NCI-H460 (cell line): ENCODE results near the gene NUDT21. TPM values are rescaled to one million over a fixed set of nuclear protein-coding genes. Genes with fewer than 3 reads are reported as not detected.
"Not testable (repeated sequence)": the region's sequence is repeated elsewhere in the genome, so short reads cannot be mapped to it uniquely, and the experiment has no call there.

ENCODE experiments used
- DNase-seq: peaks from one replicate; pipeline ENCODE4 v3.0.0-alpha.2; 2016; ENCODE audit warnings: low read depth; ENCODE audit errors: extremely low read depth
- total RNA-seq: library from RNA; depleted of rRNA; stranded (reverse); fragments of >200 nt; shearing (Covaris generic); gene quantifications from 2 replicates; pipeline ENCODE4 v1.2.3, GENCODE V29; 2014; rRNA removed

NUDT21 gene
- total RNA-seq, 1 experiment from 2014 or later = 140 TPM

DNA sequence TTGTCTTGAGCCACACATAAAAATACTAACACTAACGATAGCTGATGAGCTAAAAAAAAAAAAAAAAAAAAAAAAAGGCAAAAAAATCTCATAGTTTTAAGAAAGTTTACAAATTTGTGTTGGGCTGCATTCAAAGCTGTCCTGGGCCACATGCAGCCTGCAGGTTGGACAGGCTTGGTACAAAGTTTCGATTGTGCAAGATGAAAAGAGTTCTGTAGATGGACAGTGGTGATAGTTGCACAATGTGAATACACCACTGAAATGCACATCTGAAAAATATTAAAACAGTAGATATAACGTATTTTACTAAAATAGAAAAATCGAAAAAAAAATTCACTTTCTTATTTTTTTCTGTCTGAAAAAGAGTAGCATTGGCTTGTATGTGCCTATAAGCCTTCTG lies 68.7 kb downstream of the NUDT21 start:
- no peak for DNase-seq

DNA sequence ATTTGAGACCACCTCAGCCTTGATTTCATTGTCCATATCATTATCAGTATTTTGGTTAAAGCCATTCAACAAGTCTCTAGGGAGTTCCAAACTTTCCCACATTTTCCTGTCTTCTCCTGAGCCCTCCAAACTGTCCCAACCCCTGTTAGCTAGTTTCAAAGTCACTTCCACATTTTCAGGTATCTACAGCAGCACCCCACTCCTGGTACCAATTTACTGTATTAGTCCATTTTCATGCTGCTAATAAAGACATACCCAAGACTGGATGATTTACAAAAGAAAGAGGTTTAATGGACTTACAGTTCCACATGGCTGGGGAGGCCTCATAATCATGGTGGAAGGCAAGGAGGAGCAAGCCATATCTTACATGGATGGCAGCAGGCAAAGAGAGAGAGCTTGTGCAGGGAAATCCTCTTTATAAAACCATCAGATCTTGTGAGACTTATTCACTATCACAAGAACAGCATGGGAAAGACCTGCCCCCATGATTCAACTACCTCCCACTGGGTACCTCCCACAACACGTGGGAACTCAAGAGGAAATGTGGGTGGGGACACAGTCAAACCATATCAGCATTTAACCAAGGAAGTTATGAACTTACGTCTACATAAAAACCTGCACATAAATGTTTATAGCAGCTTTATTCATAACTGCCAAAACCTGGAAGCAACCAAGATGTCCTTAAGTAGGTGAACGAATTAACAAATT lies 70.2 kb downstream of the NUDT21 start:
- DNase-seq = not testable (repeated sequence)

Other genes starting within 250 kb of the NUDT21 start
- gene AMFR, start 25.8 kb downstream of the NUDT21 start, total RNA-seq = 197 and 209 TPM in 2 replicates
- 121 and 132 TPM in 2 replicates for gene OGFOD1, start 222 bp upstream of the NUDT21 start, total RNA-seq
- 67.3 and 75.3 TPM in 2 replicates for gene BBS2, start 68.7 kb upstream of the NUDT21 start, total RNA-seq
- not detected in 2 replicates for gene MT4, start 113.7 kb upstream of the NUDT21 start, total RNA-seq
- gene MT3, start 138.2 kb upstream of the NUDT21 start, total RNA-seq = not detected in 2 replicates
- 83.8 and 113 TPM in 2 replicates for gene MT2A, start 157.3 kb upstream of the NUDT21 start, total RNA-seq
- gene MT1E, start 174.4 kb upstream of the NUDT21 start, total RNA-seq = 2.3 TPM in 1 of 2 replicates, not detected in the other
- gene MT1M, start 181.3 kb upstream of the NUDT21 start, total RNA-seq = not detected in 2 replicates
- 19.4 and 32.8 TPM in 2 replicates for gene MT1A, start 187.3 kb upstream of the NUDT21 start, total RNA-seq
- gene MT1B, start 200.6 kb upstream of the NUDT21 start, total RNA-seq = not detected in 2 replicates
- 0.72 and 0.97 TPM in 2 replicates for gene MT1F, start 206.6 kb upstream of the NUDT21 start, total RNA-seq
- gene MT1G, start 216.7 kb upstream of the NUDT21 start, total RNA-seq = not detected in 2 replicates
- gene MT1H, start 218.5 kb upstream of the NUDT21 start, total RNA-seq = not detected in 2 replicates
- gene MT1X, start 231.1 kb upstream of the NUDT21 start, total RNA-seq = 5.6 and 11.3 TPM in 2 replicates